ENCODE measurements around the gene CXADR. TPM values are rescaled to one million over a fixed set of nuclear protein-coding genes. Genes with fewer than 3 reads are reported as not detected.

Gene CXADR
- total RNA-seq, 1 donor from 2014 or later: not detected

GRCh38 chr21:17526776-17527175, 13.9 kb downstream of the CXADR start:
- DNase-seq (no peak), ATAC-seq (ENCODE audit: low read depth) (no peak)
- ChIA-PET POLR2A (no interaction called here), CTCF (no interaction called here)
- Mint-ChIP-seq H3K9me3 (peaks cover 3% of the 10 kb centered on the region), H3K36me3 (ENCODE audit: low read depth) (no peaks in the 10 kb centered on the region), H3K4me3 (no peak overlapping the region), H3K4me1 (no peaks in the 10 kb centered on the region), H3K27ac (no peak overlapping the region), H3K27me3 (no peaks in the 10 kb centered on the region)
- TF ChIP-seq CTCF (IDR thresholded peaks at IDR 0.05): no peak
- intact Hi-C loops (cut with micrococcal nuclease): no loop called here

GRCh38 chr21:17527240-17527639, 14.4 kb downstream of the CXADR start:
- no peaks in the 10 kb centered on the region for H3K27me3 Mint-ChIP-seq
- ChIA-PET POLR2A (no interaction called here), CTCF (no interaction called here)
- no peak for TF ChIP-seq CTCF (IDR thresholded peaks at IDR 0.05)
- H3K4me3 Mint-ChIP-seq: no peak overlapping the region
- intact Hi-C loops (cut with micrococcal nuclease): no loop called here
- no peaks in the 10 kb centered on the region for H3K4me1 Mint-ChIP-seq
- H3K27ac Mint-ChIP-seq: no peak overlapping the region
- DNase-seq: no peak
- peaks cover 3% of the 10 kb centered on the region for H3K9me3 Mint-ChIP-seq
- H3K36me3 Mint-ChIP-seq (ENCODE audit: low read depth): no peaks in the 10 kb centered on the region
- ATAC-seq (ENCODE audit: low read depth): no peak

GRCh38 chr21:17527711-17528110, 14.9 kb downstream of the CXADR start:
- no peak for TF ChIP-seq CTCF (IDR thresholded peaks at IDR 0.05)
- Mint-ChIP-seq H3K4me1 (no peaks in the 10 kb centered on the region), H3K4me3 (no peak overlapping the region), H3K9me3 (peaks cover 3% of the 10 kb centered on the region), H3K36me3 (ENCODE audit: low read depth) (no peaks in the 10 kb centered on the region), H3K27me3 (no peaks in the 10 kb centered on the region), H3K27ac (no peak overlapping the region)
- ATAC-seq (ENCODE audit: low read depth): no peak
- intact Hi-C loops (cut with micrococcal nuclease): no loop called here
- no peak for DNase-seq
- ChIA-PET POLR2A (no interaction called here), CTCF (no interaction called here)

GRCh38 chr21:17529648-17530047, 16.8 kb downstream of the CXADR start:
- Mint-ChIP-seq H3K27ac (no peak overlapping the region), H3K4me3 (no peak overlapping the region), H3K27me3 (no peaks in the 10 kb centered on the region), H3K4me1 (no peaks in the 10 kb centered on the region), H3K36me3 (ENCODE audit: low read depth) (no peaks in the 10 kb centered on the region), H3K9me3 (peaks cover 3% of the 10 kb centered on the region)
- no peak for DNase-seq
- CTCF ChIA-PET: no interaction called here
- POLR2A ChIA-PET: no interaction called here
- no peak for TF ChIP-seq CTCF (IDR thresholded peaks at IDR 0.05)
- ATAC-seq (ENCODE audit: low read depth): no peak
- intact Hi-C loops (cut with micrococcal nuclease): no loop called here

GRCh38 chr21:17532292-17532691, 19.4 kb downstream of the CXADR start:
- ATAC-seq (ENCODE audit: low read depth) (no peak), DNase-seq (no peak)
- Mint-ChIP-seq H3K27me3 (peaks cover 4% of the 10 kb centered on the region), H3K4me1 (no peaks in the 10 kb centered on the region), H3K36me3 (ENCODE audit: low read depth) (no peaks in the 10 kb centered on the region), H3K9me3 (peaks cover 3% of the 10 kb centered on the region), H3K27ac (no peak overlapping the region), H3K4me3 (no peak overlapping the region)
- ChIA-PET POLR2A (no interaction called here), CTCF (no interaction called here)
- no peak for TF ChIP-seq CTCF (IDR thresholded peaks at IDR 0.05)
- intact Hi-C loops (cut with micrococcal nuclease): no loop called here
